Skin of body (tissue), 2 donors: ENCODE measurements around the gene MLF2. TPM values are rescaled to one million over a fixed set of nuclear protein-coding genes. Genes with fewer than 3 reads are reported as not detected.
"Not testable (repeated sequence)": the region's sequence is repeated elsewhere in the genome, so short reads cannot be mapped to it uniquely, and the experiment has no call there.

ENCODE experiments used
- DNase-seq: peaks from one replicate; lab custom pipeline; 2025; lab: John Stamatoyannopoulos, UW
- total RNA-seq: library from RNA; depleted of rRNA; stranded (reverse); fragments of >200 nt; gene quantifications from one replicate; pipeline ENCODE4 v1.2.3, GENCODE V29; 2014

MLF2 gene
- total RNA-seq, 1 donor from 2014 or later, result 76.3 TPM

DNA sequence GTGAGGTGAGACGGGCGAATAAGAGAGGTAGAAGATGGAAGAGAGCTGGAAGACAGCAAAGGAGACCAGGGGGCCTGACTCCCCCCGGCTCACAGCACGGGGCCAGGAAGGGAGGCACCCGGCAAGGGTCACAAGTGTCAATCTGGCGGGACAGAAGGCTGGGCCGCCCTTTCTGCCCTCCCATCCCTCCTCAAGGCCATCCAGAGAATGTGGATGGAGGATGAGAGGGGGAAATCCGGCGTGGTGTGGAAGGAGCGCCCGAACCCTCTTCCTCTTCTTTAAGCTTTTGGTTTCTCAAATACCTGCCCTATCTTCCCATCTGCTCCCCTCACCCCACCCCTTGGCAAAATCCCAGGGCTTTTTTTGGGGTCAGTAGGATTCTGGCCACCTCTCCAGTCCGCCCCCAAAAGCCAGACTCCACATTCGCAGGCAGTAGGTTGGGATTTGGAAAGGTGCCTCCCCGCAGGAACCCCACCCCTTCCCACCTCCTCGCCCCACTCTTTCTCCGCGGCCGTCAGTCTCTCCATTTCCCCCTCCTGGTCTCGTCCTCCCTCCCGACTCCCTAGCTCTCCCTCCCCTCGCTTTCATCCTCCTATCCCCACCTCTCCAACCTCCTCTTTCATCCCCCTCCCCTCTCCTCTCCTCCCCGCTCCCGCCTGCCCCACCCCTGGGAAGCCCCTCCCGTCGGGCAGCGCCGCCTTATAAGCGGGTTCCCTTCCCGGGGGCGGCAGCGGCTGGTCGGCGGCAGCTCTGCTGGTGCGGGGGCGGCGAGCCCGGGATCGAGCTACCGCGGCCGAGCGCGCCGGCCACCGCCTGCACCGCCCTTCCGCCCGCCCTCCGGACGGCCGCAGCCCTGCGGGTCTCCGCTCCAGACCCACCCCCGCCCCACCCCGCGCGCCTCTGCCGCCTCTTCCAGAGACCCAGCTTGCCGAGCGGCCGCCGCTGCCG, 13.0 kb upstream of the MLF2 start, which contains the start of gene PTMS:
PTMS (plus strand) TSS at position 730 of the 948 bp plus-strand sequence. CDS start 343 bp downstream, outside the sequence.
- DNase-seq, result peak; percentile 86

- no peak for DNase-seq
These were observed 12.2 kb upstream of the MLF2 start for GRCh38 chr12:6765048-6765633.

GRCh38 chr12:6764011-6764828, 11.3 kb upstream of the MLF2 start:
- peak; percentile 99 for DNase-seq

DNA sequence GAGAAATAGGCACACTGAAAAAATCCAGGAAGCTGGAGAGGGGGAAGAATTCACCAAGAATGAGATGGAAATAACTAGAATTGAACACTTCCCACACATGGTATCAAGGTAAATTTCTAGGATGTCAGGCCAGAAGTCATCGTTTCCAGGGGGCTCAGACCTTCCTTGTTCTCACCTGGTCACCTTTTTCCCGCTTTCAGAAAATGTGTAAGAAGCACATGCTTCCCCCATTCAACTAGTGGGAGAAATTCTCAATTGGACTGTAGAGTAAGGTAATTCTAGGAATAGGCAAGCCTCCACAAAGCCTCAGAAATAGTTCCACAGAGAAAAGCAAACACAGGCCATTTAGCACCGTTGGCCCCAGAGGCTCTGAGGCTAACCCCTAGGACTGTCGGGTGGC, 10.4 kb upstream of the MLF2 start:
- DNase-seq, result no peak

GRCh38 chr12:6759741-6760140, 6.8 kb upstream of the MLF2 start:
- no peak for DNase-seq

DNA sequence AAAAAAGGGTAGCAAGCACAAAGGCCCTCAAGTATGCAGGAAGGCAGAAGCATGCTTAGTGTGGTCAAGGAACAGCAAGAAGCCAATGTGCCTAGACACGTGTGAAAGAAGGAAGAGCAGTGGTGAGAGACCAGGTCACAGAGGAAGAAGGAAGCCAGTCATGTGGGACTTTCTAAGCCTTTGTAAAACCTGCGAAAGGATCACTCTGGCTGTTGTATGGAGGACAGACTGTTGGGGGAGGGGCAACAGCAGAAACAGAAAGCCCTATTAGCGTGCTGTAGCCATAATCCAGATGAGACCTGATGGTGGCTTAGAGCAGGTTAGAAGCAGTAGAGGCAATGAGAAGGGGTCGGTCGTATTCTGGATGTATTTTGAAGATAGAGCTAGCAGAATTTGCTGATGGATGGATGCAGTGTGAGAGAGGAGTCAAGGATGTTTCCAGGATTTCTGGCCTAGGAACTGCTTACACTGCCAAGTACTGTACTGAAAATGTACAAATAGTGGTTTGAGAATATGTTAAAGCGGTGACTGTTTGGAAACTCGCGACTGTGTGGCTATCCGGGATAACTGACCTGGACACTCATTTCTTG, 5.7 kb upstream of the MLF2 start:
- DNase-seq, result no peak

GRCh38 chr12:6757028-6757690, 4.2 kb upstream of the MLF2 start:
- DNase-seq, result no peak

DNA sequence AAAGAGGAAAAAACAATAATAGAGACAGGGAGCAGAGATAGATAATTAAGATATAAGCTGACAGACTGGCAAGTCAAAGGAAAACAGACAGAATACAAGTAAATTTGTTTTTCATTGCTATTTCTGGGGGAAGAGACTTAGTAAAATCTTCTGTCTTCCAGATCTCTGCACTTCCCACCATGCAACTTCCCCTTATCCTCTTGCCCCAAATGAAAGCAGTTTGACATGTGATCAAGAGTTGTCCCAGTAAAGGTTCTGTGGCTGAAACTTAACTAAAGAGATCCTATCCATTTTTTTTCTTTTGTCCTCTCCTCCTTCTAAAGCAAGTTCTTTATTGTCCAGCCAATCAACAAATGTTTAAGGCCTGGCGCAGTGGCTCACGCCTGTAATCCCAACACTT, 1.5 kb upstream of the MLF2 start:
- DNase-seq, result no peak

DNA sequence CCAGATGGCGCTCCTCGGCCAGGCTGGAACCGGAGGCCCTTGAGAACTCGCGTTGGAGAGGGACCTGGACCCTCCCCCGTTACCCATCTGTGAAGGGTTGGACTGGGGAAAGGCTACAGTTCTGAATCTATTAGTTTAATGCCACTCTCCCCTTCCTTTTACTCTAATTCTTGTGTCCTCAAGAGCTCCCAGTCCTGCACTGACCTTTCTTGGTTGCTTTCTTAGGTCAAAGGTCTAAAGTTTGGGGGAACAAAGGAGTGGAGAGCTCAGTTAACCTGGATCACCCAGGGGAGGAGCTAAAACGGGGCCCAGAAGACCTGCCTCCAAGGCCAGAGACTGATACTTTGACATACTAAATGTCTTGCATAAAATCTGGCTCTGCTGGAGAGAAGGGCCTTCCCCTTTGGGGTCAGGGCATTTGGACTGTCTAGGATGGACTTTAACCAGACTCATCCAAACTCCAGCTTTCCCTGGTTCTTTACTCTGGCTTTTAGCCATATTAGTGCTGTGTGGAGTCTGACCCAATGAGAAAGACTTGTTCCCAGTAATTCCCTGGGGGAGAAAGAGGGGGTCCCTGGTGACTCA, 923 bp upstream of the MLF2 start:
- no peak for DNase-seq

DNA sequence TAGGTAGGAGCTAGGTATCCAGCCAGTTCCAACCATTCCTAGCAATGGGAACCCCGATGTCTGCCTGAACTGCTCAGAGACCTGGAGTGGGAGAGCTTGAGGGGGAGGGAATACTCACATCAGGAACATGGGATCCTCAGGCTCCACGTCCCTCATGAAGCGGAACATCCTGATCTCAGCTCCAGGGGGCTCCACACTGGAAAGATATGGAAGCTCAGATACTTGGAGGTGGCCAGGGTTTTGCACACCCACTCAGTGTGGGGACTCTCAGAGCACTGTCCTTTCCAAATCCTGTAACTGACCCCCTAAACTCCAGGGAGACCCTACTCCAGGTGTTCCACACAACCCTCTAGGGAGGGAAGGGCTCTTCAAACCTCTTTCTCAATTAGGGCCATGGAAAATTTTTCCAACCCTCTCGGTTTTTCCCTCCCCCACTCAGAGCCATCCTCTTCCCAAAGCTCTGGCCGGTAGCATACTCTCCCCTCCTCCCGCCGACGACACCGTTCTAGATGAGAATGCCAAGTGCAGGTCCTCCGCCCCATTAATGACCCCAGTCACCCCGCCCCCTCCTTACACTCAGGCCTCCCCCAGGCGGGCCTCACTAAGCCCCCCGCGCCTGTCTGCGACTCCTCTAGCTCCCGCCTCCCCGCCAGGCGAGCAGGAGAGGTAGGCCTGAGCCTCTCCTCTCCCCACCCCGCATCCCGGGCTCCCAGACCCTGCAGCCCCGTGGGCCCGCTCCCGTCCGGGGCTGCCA, 597 bp downstream of the MLF2 start:
- DNase-seq, result peak; percentile 67

- DNase-seq, result no peak
These were observed 1.2 kb downstream of the MLF2 start for GRCh38 chr12:6751767-6752166.

- DNase-seq, result no peak
These were observed 2.4 kb downstream of the MLF2 start for GRCh38 chr12:6750506-6750905.

DNA sequence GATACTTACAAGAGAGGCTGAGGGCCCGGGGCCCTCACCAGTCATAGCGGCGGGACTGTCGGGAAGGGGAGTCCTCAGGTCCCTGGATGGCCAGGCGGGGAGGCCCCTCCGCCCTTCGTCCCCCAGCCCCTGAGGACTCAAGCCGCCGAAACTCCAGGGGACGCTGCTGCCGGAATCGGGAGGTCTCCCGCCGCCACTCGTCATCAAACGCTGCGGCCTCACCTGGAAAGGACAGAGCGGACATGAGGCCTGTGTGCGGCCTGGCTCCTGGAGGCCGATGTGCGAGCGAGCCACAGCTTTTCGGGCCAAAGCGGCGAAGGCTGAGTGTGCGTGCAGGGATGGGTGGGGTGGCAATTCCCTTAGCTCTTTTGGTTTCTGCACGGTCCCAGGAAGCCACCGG, 4.2 kb downstream of the MLF2 start:
- no peak for DNase-seq

DNA sequence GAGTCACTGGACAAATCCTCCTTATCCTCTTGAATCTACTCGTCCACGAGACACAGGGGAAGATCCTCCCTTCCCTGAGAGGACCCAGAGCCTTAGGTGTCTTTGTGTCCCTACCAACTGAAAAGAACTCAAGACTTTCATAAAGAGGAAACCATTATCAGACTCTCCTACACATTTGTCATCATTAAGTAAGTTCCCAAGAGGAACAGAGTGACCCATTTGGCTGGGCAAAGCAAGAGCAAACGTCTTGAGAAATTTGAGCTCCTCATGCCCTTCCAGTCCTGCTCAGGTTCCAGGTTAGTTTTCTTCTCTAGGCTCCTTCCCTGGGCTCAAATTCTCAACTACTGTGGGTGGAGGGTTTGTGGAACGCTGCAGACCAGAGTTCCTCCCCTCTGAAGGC, 5.7 kb downstream of the MLF2 start:
- no peak for DNase-seq

DNA sequence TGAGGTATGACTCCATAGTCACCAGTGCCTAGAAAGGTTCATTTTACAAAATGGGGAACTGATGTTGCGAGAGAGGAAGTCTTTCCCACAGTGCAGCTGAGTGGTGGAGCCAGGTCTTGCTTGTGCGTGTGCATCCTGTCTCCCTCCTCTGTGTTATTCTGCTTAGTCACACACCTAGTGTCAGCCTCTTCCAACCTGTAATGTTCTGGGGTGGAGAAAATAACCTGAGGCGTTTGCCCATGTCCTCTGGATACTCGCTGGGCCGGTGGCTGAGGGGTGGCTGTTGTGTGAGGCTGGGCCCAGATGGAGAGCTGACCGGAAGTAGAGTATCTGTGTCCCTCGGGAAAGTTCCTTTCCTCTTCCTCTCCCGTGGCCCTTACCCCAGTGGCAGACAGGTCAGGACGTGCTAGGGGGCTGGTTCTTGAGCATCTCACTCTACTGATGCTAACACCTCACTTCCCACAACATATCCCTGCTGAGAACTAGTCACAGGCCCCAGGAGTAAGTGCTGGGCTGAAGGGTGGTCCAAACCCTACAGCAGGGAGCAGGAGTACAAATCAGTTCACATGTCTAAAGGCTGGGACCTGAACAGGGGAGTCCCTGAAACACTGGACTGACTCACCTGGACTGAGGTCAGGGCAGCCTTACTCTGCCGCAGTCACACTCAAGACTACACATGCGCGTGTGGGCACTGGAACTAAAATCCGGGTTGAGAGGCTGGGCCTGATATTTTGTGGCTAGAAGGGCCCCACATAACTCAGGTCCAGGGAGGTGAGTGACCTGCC, 7.0 kb downstream of the MLF2 start:
- no peak for DNase-seq

GRCh38 chr12:6743300-6743699, 9.6 kb downstream of the MLF2 start:
- DNase-seq, result not testable (repeated sequence)

GRCh38 chr12:6742834-6743233, 10.1 kb downstream of the MLF2 start:
- DNase-seq, result no peak

- not testable (repeated sequence) for DNase-seq
These were observed 10.9 kb downstream of the MLF2 start for GRCh38 chr12:6742080-6742479.

GRCh38 chr12:6736754-6737153, 16.2 kb downstream of the MLF2 start:
- DNase-seq, result no peak
